Measurements from ENCODE around the gene IQUB.

Gene IQUB

GRCh38 chr7:123571187-123571586, 36.8 kb upstream of the IQUB start:
- H3K27ac ChIP-seq (ENCODE audit: low read length): no peak overlapping the region
- H3K4me2 ChIP-seq (ENCODE audit: low read length): no peak overlapping the region
- H3K9me3 ChIP-seq (ENCODE audit: insufficient read depth, low read length): no peaks in the 10 kb centered on the region
- H3K4me1 ChIP-seq (ENCODE audit: low read length): peaks cover 9% of the 10 kb centered on the region
- no peaks in the 10 kb centered on the region for H3K27me3 ChIP-seq (ENCODE audit: low read depth, low read length)
- H2AFZ ChIP-seq (ENCODE audit: low read depth, low read length): no peak overlapping the region
- no peak overlapping the region for H3K4me3 ChIP-seq (ENCODE audit: low read length)
- H3K79me2 ChIP-seq (ENCODE audit: low read length): no peaks in the 10 kb centered on the region
- no peak overlapping the region for H3K9ac ChIP-seq (ENCODE audit: low read length)
- TF ChIP-seq, protein P1, sequence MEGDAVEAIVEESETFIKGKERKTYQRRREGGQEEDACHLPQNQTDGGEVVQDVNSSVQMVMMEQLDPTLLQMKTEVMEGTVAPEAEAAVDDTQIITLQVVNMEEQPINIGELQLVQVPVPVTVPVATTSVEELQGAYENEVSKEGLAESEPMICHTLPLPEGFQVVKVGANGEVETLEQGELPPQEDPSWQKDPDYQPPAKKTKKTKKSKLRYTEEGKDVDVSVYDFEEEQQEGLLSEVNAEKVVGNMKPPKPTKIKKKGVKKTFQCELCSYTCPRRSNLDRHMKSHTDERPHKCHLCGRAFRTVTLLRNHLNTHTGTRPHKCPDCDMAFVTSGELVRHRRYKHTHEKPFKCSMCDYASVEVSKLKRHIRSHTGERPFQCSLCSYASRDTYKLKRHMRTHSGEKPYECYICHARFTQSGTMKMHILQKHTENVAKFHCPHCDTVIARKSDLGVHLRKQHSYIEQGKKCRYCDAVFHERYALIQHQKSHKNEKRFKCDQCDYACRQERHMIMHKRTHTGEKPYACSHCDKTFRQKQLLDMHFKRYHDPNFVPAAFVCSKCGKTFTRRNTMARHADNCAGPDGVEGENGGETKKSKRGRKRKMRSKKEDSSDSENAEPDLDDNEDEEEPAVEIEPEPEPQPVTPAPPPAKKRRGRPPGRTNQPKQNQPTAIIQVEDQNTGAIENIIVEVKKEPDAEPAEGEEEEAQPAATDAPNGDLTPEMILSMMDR (IDR thresholded peaks at IDR 0.05; ENCODE audit: low read depth, low read length): no peak
- no peak for TF ChIP-seq EZH2phosphoT487 (IDR thresholded peaks at IDR 0.05; ENCODE audit: low read depth)
- no peaks in the 10 kb centered on the region for H4K20me1 ChIP-seq (ENCODE audit: insufficient read depth, low read length)
- H3K36me3 ChIP-seq (replicated peaks; ENCODE audit: low read depth, low read length): no peaks in the 10 kb centered on the region

- Histone ChIP-seq H2AFZ (ENCODE audit: low read depth, low read length) (no peak overlapping the region), H3K9me3 (ENCODE audit: insufficient read depth, low read length) (no peaks in the 10 kb centered on the region), H4K20me1 (ENCODE audit: insufficient read depth, low read length) (no peaks in the 10 kb centered on the region), H3K27me3 (ENCODE audit: low read depth, low read length) (no peaks in the 10 kb centered on the region), H3K4me3 (ENCODE audit: low read length) (no peak overlapping the region), H3K9ac (ENCODE audit: low read length) (no peak overlapping the region), H3K4me2 (ENCODE audit: low read length) (no peak overlapping the region), H3K79me2 (ENCODE audit: low read length) (no peaks in the 10 kb centered on the region), H3K4me1 (ENCODE audit: low read length) (peaks cover 9% of the 10 kb centered on the region), H3K27ac (ENCODE audit: low read length) (no peak overlapping the region), H3K36me3 (replicated peaks; ENCODE audit: low read depth, low read length) (no peaks in the 10 kb centered on the region)
- no peak for TF ChIP-seq EZH2phosphoT487 (IDR thresholded peaks at IDR 0.05; ENCODE audit: low read depth)
- TF ChIP-seq, protein P1 (IDR thresholded peaks at IDR 0.05; ENCODE audit: low read depth, low read length): no peak
Measured at GRCh38 chr7:123570390-123571182, 36.2 kb upstream of the IQUB start.

GRCh38 chr7:123569352-123570010, 35.1 kb upstream of the IQUB start:
- Histone ChIP-seq H2AFZ (ENCODE audit: low read depth, low read length) (no peak overlapping the region), H3K4me1 (ENCODE audit: low read length) (peaks cover 9% of the 10 kb centered on the region), H3K4me3 (ENCODE audit: low read length) (no peak overlapping the region), H3K27me3 (ENCODE audit: low read depth, low read length) (no peaks in the 10 kb centered on the region), H3K9ac (ENCODE audit: low read length) (no peak overlapping the region), H3K4me2 (ENCODE audit: low read length) (0 out of 2 replicates have a peak overlapping the region, but pooled peaks have one; percentile 20), H4K20me1 (ENCODE audit: insufficient read depth, low read length) (no peaks in the 10 kb centered on the region), H3K36me3 (replicated peaks; ENCODE audit: low read depth, low read length) (no peaks in the 10 kb centered on the region), H3K9me3 (ENCODE audit: insufficient read depth, low read length) (no peaks in the 10 kb centered on the region), H3K27ac (ENCODE audit: low read length) (no peak overlapping the region), H3K79me2 (ENCODE audit: low read length) (no peaks in the 10 kb centered on the region)
- no peak for TF ChIP-seq EZH2phosphoT487 (IDR thresholded peaks at IDR 0.05; ENCODE audit: low read depth)
- TF ChIP-seq, protein P1 (IDR thresholded peaks at IDR 0.05; ENCODE audit: low read depth, low read length): no peak

- no peak overlapping the region for H3K4me3 ChIP-seq (ENCODE audit: low read length)
- no peak overlapping the region for H2AFZ ChIP-seq (ENCODE audit: low read depth, low read length)
- no peak overlapping the region for H3K9ac ChIP-seq (ENCODE audit: low read length)
- no peaks in the 10 kb centered on the region for H3K9me3 ChIP-seq (ENCODE audit: insufficient read depth, low read length)
- H3K4me1 ChIP-seq (ENCODE audit: low read length): peaks cover 6% of the 10 kb centered on the region
- no peak for TF ChIP-seq EZH2phosphoT487 (IDR thresholded peaks at IDR 0.05; ENCODE audit: low read depth)
- TF ChIP-seq, protein P1 (IDR thresholded peaks at IDR 0.05; ENCODE audit: low read depth, low read length): no peak
- H3K4me2 ChIP-seq (ENCODE audit: low read length): no peak overlapping the region
- peaks cover 4% of the 10 kb centered on the region for H3K79me2 ChIP-seq (ENCODE audit: low read length)
- no peaks in the 10 kb centered on the region for H4K20me1 ChIP-seq (ENCODE audit: insufficient read depth, low read length)
- H3K27ac ChIP-seq (ENCODE audit: low read length): no peak overlapping the region
- no peaks in the 10 kb centered on the region for H3K36me3 ChIP-seq (replicated peaks; ENCODE audit: low read depth, low read length)
- H3K27me3 ChIP-seq (ENCODE audit: low read depth, low read length): no peaks in the 10 kb centered on the region
Measured at GRCh38 chr7:123562121-123562520, 27.7 kb upstream of the IQUB start.

Data from OCI-LY3 (cell line).